ENCODE measurements around the gene PTPRT.

DNA sequence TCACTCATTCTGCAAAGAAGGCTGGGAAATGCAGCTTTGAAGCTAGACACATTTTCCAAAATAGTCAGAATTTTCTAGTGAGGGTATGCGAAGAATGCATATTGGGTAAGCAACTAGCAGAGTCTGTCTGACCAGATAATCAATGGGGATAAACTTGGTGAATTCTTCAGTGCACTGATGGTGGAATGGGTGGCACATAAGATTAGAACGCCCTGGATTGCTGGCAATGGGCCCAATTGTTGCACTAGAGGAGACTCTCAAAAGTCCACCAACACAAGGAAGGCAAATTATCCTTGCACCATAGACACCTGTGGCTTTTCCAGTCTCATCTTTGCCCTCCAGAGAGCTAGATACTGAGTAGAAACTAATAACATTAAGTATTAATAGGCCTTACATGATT is 167.6 kb downstream of the PTPRT start:
- TF ChIP-seq SUZ12 (IDR thresholded peaks at IDR 0.05) = no peak
- TF ChIP-seq FOXK2 (IDR thresholded peaks at IDR 0.05) = no peak
- TF ChIP-seq FOXM1 (IDR thresholded peaks at IDR 0.05; ENCODE audit: borderline replicate concordance) = no peak
- TF ChIP-seq FOXA1 (IDR thresholded peaks at IDR 0.05) = no peak
- TF ChIP-seq HDGF (IDR thresholded peaks at IDR 0.05; ENCODE audit: borderline replicate concordance) = no peak
- no peak for TF ChIP-seq CTBP1 (IDR thresholded peaks at IDR 0.05; ENCODE audit: borderline replicate concordance)
- no peak for TF ChIP-seq LEF1 (IDR thresholded peaks at IDR 0.05; ENCODE audit: borderline replicate concordance)
- TF ChIP-seq ZNF384 (IDR thresholded peaks at IDR 0.05) = no peak
- TF ChIP-seq PKNOX1 (IDR thresholded peaks at IDR 0.05) = no peak
- no peak for TF ChIP-seq L3MBTL2 (conservative IDR thresholded peaks at IDR 0.05)
- TF ChIP-seq SP1 (IDR thresholded peaks at IDR 0.05) = no peak
- no peak for TF ChIP-seq ELF4 (IDR thresholded peaks at IDR 0.05)
- TF ChIP-seq BHLHE40 (IDR thresholded peaks at IDR 0.05; ENCODE audit: borderline replicate concordance) = no peak
- TF ChIP-seq ARNT (IDR thresholded peaks at IDR 0.05) = no peak
